ENCODE results near the gene RABEP2.
A peak's percentile ranks its signal among the peaks of the same experiment; 100 is the strongest.
"Not testable (repeated sequence)": the region's sequence is repeated elsewhere in the genome, so short reads cannot be mapped to it uniquely, and the experiment has no call there.

The RABEP2 gene

DNA sequence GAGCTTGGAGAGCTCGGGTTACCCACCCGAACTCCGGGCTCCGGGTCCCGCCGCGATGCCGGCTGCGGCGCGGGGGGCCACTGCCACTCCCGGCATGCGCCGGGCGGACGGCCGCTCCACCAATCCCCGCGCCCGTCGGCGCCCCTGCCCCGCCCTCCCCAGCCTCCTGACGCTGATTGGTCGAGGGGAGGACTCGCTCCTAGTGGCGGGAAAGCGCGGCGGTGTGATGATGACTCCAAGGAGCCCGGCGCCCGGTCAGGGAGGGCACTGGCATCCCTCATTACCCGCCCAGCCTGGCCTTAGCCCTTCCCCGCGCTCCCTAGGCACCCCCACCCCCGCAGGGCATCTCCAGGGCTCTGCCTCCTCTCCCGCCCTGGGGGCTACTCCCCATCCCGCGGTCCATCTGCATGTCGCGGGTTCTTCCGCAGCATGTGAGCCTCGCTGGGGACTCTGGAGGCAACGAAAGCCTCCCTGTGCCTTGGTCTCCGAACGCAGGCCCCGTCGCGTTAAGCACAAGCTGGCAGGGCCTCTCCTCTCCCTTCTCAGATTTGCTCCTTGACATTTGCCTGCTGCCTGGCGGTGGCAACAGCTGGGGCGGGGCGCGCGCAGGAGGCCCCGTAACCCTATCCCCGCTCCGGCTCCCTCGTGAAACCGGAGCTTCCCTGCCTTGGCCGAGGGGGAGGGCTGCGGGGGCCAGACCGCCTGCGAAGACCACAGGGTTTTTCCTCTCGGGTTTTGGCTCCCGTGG, 45.0 kb downstream of the RABEP2 start:
- DNase-seq (ENCODE audit: low read depth in 1 of 2, low spot score in 1 of 2) = peak; percentile 76 to 85

DNA sequence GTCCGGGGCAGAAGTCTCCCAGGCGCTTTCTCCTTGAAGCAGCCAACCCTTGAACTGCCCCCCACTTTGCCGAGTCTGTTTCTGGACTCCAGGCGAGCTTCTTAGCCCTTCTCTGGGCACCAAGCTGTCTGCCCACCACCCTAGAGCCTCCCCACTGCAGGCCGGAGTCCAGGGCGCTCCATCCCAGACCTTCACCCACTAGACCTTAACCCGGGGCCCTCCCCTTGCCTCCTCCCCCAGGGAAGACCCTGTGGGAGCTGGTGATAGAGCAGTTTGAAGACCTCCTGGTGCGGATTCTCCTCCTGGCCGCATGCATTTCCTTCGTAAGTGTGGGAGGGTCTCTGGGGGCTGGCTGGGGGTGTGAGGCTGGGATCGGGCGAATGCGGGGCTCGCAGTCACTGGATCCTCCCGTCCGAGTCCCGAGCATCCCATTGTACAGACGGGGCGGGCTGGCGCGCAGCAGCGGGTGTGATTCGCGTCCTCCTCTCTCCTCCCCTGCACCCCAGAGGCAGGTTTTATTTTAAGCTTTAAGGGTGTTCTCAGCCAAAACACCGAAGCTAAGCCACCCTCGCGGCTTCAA, 45.7 kb downstream of the RABEP2 start:
- DNase-seq (ENCODE audit: low read depth in 1 of 2, low spot score in 1 of 2) = no peak

DNA sequence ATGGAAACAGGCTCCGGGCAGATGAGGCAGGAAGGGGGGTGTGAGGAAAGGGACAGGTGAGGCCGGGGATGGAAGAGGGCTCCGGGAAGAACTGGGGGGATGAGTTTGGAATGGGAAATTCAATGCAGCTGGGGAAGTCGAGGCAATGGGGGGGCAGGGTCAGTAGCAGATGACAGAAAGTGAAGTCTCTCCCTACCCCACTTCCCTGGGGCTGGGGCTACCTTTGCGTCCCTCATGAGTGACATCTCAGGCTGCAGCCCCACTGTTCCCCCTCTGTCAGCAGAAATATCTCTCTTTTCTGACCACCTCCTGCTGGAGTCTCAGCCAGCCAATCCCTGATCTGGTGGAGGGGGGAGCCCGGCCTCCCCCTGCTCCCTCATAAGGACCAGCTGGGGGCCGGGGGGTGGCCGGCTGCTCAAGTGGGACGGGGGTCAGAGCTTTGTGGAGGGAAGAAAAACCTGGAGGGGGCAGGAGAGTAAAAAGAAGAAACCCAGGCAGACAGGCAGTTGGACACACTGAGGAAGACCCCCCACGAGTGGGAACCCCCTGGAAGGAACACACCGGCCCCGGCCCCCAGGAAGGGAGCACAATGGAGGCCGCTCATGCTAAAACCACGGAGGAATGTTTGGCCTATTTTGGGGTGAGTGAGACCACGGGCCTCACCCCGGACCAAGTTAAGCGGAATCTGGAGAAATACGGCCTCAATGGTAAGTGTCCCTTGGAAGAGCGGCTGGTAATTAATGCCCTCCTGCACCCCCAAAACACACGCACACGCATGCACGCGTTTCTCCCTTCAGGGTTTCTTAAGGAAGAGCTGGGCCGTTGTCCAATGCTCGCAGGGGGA, 46.7 kb downstream of the RABEP2 start, which contains the start of gene ATP2A1:
TSS of gene ATP2A1 (plus strand) at position 406 of the 844 bp plus-strand sequence. CDS start at position 590, 184 bp downstream.
- DNase-seq (ENCODE audit: low read depth in 1 of 2, low spot score in 1 of 2) = no peak

DNA sequence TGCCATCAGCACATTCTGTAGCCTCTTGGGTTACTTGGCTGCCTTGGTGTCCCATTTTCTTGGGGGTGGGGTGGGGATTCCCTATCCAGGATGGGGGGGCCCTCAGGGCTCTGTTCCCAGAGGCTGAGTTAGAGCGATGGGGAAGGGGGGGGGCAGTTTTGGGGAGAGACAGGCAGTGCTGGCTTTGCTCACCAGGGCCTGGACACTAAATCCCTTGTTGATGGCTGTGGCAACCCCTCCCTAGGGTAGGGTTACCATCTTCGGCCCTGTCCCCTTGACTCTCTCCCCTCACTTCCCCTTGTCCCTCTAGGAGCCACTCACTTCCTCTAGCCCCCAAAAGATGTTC, 47.4 kb downstream of the RABEP2 start:
- DNase-seq (ENCODE audit: low read depth in 1 of 2, low spot score in 1 of 2) = no peak

DNA sequence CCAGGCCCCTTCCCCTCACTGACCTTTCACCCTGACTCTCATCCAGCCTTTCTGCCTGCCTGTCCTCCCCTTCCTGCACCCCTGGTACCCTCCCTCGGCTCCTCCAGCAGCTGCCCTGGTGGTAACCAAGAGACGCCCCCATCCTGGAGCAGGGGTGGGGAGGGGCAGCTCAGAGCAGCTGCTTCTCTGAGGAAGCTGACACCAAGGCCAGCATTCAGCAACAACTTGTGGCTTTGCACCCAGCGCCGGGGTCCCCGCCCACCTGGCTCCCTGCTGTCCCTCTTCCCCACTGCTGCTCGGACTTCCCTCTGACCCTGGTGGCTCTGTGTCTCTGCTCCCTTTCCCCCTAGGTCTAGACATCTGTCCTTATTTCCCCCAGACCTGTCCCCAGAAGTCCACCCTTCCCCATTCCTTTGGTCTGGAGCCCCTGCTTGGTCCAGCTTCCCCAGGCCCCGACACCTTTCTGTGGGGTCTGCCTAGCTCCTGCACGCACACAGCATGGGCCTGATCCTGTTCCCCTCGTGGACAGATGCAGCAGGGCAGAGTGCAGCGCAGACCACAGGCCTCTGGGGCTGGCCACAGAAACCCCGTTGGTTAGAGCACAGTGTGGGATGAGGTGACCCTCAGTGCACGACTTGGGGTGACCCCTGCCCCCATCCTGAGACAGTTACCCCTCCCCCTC, 47.9 kb downstream of the RABEP2 start:
- DNase-seq (ENCODE audit: low read depth in 1 of 2, low spot score in 1 of 2) = no peak

DNA sequence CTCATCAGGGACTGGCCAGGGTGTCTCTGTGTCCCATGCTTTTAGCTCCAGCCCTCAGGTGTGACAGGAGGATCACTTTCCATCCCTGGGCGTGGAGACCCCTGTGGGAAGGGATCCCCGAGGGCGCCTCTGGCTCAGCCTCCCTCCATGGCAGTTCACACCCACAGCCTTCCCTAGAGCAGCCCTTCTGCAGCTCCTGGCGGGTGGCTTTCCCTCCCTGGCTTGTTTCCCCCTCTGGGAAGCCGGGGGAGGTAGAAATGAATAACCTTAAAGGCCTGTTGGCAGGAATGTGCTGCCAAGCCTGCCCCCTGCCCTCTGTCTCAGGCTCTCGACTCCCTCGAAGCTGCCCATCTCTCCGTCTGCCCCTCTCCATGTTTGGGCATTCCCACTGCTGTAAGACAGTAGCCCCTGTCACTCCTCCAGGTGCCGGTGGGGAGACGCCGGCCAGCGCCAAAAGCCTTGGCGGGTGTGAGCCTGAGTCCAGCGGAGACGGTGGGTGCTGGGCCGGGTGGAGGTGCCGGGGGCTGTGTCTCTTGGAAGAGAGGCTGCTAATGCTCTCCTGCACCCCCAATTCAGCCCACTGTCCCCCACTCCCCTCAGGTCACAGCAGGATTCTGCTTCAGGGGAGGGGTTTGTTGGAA, 48.9 kb downstream of the RABEP2 start:
- DNase-seq (ENCODE audit: low read depth in 1 of 2, low spot score in 1 of 2) = no peak

DNA sequence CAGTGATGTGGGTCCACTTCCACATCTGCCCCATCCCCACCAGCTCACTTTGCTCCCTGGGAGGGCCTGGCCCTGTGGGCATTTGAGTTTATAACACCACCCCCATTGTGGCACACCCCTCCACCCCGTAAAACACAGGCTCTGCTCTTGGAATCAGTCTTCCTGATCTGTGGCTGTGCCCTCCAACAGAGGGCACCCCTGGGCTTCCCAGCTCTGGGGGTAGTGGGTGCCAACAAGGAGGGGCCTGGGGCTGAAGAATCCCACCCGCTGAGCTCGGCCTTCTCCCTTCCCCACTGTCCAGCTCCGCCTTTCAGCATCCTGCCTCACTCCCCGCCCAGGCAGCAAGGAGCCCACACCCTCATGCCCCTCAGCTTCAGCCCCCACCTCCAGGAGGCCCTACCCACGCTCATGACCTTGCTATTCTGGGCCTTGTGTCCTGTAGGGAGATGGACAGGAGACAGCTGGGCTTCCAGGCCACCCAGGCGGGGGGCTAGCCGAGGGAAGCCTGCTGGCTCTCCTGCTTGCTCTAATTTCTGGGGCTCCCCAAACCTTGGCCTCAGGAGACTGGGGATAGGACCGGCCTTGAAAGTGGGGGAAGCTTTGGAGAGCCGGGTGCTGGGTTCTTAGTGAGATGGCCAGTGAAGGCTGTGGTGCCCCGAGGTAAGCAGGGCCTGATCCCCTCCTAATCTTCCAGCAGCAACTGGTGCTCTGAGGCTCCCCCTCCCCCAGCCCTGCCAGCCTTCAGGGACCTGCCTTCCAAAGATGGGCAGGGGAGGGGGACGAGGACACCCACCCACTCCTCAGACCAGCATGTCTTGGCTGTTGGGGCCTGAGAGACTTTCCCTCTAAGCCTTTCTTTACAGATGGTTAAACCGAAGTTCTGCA, 49.7 kb downstream of the RABEP2 start:
- no peak for DNase-seq (ENCODE audit: low read depth in 1 of 2, low spot score in 1 of 2)

DNA sequence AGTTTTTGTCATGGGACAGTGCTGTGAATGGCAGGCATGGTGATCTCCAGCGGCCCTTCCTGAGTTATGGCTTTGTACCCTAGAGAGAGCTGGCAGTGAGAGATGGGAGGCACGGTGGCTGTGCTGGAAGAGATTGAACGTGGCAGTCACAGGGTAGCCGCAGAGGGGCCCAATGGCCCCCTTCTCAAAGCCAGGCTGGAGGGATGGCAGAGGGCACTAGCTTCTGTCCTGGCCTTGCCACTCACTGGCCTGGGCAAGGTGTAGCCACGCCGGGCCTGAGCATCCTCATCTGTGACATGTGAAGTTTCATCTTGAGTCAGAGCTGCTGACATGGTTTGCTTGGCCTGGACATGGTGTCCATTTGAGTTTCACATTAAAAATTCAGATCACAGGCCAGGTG, 50.6 kb downstream of the RABEP2 start:
- no peak for DNase-seq (ENCODE audit: low read depth in 1 of 2, low spot score in 1 of 2)

DNA sequence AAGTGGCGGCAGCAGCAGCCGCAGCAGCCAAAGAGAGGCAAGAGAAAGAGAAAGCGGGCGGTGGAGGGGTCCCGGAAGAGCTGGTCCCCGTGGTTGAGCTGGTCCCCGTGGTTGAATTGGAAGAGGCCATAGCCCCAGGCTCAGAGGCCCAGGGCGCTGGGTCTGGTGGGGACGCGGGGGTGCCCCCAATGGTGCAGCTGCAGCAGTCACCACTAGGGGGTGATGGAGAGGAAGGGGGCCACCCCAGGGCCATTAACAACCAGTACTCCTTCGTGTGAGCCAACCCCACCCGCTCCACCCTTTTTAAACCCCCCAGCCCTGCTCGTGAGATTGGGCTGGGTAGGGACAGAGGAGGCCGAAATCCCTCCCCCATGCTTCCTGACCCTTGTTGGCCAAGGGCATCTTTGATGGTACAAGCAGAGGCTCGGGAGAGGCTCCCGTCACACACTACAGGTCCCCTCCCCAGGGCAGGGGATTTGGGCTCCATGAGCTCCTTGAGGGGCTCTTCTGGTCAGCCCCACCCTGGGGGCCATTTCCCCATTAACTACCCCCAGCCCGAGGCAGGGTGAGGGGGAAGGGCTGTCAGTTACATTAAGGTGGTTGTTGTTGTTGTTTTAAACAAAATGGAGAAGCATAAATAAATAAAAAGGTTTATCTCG, 51.4 kb downstream of the RABEP2 start:
- peak; percentile 23 to 53 for DNase-seq (ENCODE audit: low read depth in 1 of 2, low spot score in 1 of 2)

DNA sequence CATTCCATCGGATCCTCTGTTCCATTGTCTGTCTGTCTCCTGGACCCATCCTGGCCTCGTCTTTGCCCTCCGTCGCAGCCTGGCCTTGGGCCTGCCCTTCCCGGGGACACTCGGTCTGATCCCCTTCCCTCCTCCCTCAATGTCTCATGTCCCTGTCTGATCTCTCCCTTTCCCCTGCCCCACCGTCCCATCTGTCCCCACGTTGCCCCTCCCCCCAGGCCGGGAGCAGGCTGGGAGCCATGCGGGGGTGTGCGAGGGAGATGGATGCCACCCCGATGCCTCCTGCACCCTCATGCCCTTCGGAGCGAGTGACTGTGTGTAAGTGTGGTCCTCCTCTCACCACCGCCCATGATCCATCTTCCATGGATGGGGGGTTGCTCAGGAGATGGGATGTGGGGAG, 52.1 kb downstream of the RABEP2 start:
- DNase-seq (ENCODE audit: low read depth in 1 of 2, low spot score in 1 of 2) = no peak

DNA sequence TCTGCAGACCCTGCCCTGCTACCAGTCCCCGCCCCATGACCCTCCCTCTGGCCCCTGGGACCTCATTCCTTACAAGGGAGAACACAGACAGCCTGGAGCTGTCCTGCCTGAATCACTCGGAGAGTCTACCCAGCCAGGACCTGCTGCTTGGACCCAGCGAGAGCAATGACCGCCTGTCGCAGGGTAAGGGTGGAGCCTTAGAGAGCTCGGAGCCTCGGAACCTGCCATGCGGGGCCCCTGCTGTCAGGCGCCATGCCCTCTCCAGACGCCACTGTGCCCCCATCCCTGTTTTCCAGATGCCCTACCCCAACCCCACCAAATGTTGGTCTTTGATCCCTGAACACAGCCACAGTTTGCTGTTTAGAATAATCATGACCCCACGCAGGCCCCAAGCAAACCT, 55.8 kb downstream of the RABEP2 start:
- DNase-seq (ENCODE audit: low read depth in 1 of 2, low spot score in 1 of 2) = no peak

DNA sequence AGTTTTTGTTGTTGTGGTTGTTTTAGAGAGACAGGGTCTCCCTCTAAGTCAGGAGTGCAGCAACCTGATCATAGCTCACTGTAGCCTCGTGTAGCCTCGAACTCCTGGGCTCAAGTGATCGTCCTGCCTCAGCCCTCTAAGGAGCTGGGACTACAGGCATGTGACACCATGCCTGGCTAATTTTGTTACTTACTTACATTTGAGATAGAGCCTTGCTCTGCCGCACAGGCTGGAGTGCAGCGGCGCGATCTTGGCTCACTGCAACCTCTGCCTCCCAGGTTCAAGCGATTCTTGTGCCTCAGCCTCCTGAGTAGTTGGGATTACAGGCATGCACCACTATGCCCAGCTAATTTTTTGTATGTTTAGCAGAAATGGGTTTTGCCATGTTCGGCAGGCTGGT, 57.4 kb downstream of the RABEP2 start:
- DNase-seq (ENCODE audit: low read depth in 1 of 2, low spot score in 1 of 2) = not testable (repeated sequence)

DNA sequence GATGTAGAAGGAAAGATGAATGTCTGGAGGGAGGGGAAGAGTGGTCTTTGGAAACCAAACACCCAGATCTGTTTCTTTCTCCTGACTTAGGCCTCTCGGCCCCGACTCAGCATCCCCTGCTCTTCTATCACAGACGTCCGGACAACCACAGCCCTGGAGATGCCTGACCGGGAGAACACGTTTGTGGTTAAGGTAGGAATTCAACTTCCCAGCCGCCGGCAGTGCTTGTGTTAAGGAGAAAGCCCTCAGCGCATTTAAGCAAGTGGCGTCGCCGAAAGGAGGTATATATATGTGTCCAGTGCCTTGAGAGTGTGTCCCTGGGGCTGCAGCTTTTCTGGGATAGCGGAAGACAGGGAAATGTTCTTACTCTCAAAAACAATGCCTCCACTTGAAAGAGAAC, 57.8 kb downstream of the RABEP2 start:
- no peak for DNase-seq (ENCODE audit: low read depth in 1 of 2, low spot score in 1 of 2)

DNA sequence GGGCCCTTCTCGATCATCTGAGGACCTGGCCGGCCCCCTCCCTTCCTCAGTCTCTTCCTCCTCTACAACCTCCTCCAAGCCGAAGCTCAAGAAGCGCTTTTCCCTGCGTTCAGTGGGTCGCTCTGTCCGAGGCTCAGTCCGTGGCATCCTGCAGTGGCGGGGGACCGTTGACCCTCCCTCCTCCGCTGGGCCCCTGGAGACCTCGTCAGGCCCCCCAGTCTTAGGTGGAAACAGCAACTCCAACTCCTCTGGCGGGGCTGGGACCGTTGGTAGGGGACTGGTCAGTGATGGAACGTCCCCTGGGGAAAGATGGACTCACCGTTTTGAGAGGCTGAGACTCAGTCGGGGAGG, 58.6 kb downstream of the RABEP2 start:
- no peak for DNase-seq (ENCODE audit: low read depth in 1 of 2, low spot score in 1 of 2)

DNA sequence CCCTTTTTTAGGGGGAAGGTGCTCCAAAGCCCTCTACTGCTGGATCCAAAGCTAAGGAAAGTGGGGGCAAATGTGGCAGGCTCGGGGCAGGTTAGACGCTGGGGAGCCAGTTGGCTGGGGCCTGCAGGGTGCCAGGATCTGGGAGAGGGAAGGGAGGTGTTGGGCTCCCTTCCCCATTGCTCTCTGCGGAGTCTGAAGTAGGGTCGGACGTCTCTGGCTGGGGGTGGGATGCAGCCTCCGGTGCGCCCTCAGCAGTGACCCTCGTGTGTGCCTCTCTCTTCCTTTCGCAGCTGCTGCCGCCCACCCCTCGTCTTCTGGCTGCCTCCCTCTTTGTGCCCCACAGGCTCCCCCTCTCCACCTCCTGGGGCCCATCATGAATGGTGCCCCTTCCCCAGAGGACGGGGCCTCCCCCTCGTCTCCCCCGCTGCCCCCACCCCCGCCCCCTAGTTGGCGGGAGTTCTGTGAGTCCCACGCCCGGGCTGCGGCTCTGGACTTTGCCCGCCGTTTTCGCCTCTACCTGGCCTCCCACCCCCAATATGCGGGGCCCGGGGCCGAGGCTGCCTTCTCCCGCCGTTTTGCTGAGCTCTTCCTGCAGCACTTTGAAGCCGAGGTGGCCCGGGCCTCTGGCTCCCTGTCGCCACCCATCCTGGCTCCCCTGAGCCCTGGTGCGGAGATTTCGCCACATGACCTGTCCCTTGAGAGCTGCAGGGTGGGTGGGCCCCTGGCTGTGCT, 59.1 kb downstream of the RABEP2 start:
- DNase-seq (ENCODE audit: low read depth in 1 of 2, low spot score in 1 of 2) = no peak

DNA sequence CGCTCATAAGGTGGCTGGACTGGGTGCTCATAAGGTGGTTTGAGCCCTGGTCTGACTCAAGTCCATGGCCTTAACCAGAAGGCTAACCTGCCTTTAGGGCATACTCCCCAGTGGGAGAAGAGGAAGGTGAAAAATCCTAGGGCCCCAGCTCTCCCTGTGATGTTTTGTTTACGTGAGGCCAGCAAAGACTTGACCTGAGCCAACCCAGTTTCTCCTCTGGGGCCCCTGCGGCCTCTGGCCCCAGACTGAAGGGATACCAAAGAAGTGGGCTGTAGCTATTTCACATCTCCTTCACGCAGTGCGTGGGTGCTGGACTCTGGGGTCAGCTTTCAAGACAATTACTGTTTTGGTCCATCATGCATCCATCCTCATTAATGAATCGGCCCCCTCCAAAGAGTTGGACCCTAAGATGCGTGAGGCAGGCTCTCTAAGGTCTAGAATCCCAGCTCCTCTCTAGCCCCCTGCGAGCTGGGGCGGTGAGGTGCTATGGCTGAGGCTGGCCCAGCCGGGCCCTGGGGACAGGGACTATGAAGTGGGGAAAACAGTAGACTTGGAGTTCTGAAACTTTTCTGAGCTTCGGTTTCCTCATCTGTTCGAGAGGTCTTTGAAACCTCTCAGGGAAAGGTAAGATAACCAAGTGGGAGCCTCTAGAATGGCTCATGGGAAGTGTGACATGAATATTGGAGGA, 59.9 kb downstream of the RABEP2 start:
- no peak for DNase-seq (ENCODE audit: low read depth in 1 of 2, low spot score in 1 of 2)

DNA sequence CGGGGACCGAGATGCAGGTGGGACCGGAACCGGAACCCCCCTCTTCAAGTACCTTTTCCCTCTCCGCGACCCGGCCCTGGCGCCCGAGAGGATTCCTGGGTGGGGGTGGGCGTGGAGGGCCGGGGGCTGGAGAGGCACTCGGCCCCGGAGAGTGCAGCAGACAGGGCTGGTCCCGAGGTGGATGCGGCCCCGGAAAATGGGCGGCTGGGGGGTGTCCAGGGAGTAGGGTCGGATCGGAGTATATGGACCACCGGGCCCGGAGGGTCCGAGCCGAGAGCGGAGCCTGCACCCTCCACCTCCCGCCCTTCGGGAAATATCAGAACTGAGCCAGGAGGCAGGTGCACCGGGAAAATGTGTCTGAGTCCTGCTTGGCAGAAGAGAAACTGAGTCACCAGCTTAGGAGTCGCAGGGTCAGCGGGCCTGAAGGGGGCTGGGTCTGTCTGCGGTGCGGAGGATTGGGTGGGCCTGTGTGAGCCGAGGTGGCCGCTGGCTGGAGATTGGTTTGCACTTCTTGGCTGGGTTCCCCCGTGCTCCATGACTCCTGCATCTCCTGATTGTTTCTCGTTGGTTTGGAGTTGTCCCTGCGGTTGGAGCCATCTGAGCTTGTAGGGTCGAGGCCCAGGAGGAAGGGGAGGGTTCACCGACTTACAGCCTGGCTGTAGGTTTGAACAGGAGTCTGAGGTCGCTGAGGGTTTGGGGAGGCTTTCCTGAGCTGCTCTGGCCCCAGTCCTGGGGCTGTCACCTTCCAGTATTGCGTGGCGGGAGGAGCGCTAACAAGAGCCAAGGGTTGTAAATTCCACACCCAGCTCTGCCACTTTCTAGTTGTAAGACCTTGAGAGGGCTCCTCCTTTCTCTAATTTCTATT, 60.9 kb downstream of the RABEP2 start:
- DNase-seq (ENCODE audit: low read depth in 1 of 2, low spot score in 1 of 2) = no peak

Data from activated T-helper 1 cell treated with anti-CD3 and anti-CD28 coated beads, Interleukin-2, amount 50 U/mL, for 16 hours (primary cell).